ENCODE data around the gene DAO. TPM values are rescaled to one million over a fixed set of nuclear protein-coding genes. Genes with fewer than 3 reads are reported as not detected.

The DAO gene
- total RNA-seq, 1 experiment from 2014 or later = not detected

DNA sequence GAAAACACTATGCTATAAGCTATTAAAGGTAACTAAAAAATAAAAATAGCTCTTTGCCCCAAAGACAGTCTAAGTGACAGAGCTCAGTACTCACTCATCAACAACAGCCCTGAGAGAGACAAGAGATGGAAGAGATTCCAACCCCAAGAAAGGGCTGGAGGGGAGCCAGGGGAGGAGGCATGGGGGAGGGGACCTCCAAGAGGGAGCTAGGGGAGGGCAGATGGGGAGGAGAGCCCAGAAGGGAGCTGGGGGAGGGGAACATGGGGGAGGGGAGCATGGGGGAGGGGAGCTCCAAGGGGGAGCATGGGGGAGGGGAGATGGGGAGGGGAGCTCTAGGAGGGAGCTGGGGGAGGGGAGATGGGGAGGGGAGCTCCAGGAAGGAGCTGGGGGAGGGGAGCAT is 30.2 kb upstream of the DAO start:
- Histone ChIP-seq H3K4ac (ENCODE audit: low read depth, low read length) (no peak overlapping the region), H3K4me1 (ENCODE audit: insufficient read depth, low read length) (no peaks in the 10 kb centered on the region), H3K23me2 (ENCODE audit: insufficient read length, low read depth, low read length, poor library complexity, severe bottlenecking) (no peaks in the 10 kb centered on the region), H2BK15ac (ENCODE audit: low read depth, low read length) (no peak overlapping the region), H4K20me1 (ENCODE audit: control insufficient read depth, insufficient read depth, insufficient read length) (no peaks in the 10 kb centered on the region), H2BK120ac (ENCODE audit: low read depth, low read length, poor library complexity, severe bottlenecking) (no peak overlapping the region), H3K56ac (ENCODE audit: insufficient read length, low read depth, low read length) (no peak overlapping the region), H4K91ac (ENCODE audit: insufficient read length, low read depth, low read length) (no peak overlapping the region), H2AK5ac (ENCODE audit: insufficient read length, low read length) (no peak overlapping the region), H2BK12ac (ENCODE audit: insufficient read length, low read depth, low read length) (no peak overlapping the region), H4K5ac (ENCODE audit: insufficient read length, low read depth, low read length) (no peak overlapping the region), H3K9me3 (ENCODE audit: control insufficient read depth, low read depth, low read length) (no peaks in the 10 kb centered on the region), H3K79me2 (ENCODE audit: insufficient read depth, low read length) (no peaks in the 10 kb centered on the region; the same call in none of the 2 replicates), H2BK5ac (ENCODE audit: insufficient read length, low read length) (no peak overlapping the region), H3K23ac (ENCODE audit: insufficient read length, low read depth, low read length) (no peak overlapping the region), H2AFZ (ENCODE audit: low read length) (no peak overlapping the region), H4K8ac (replicated peaks; ENCODE audit: insufficient read length, low read depth, low read length) (no peak overlapping the region), H3K9ac (ENCODE audit: extremely low read depth, insufficient read length, low read length) (no peak overlapping the region), H3K14ac (ENCODE audit: insufficient read depth, low read length) (no peak overlapping the region), H3K79me1 (ENCODE audit: insufficient read depth, low read depth, low read length, poor library complexity, severe bottlenecking) (no peaks in the 10 kb centered on the region), H3K4me2 (ENCODE audit: insufficient read depth, insufficient read length, low read length) (no peak overlapping the region), H3K18ac (ENCODE audit: insufficient read length, low read depth, low read length) (no peak overlapping the region), H2BK20ac (ENCODE audit: low read depth, low read length, poor library complexity, severe bottlenecking) (no peak overlapping the region), H3T11ph (ENCODE audit: low read length) (no peak overlapping the region), H3K27ac (ENCODE audit: insufficient read length, low read depth, low read length) (no peak overlapping the region), H3K27me3 (ENCODE audit: insufficient read depth, low read length) (no peaks in the 10 kb centered on the region)
- H3K4me1 Mint-ChIP-seq = peaks cover 6 to 8% of the 10 kb centered on the region in 2 experiments
- no peak overlapping the region for H3K4me3 Mint-ChIP-seq
- TF ChIP-seq, protein P1, sequence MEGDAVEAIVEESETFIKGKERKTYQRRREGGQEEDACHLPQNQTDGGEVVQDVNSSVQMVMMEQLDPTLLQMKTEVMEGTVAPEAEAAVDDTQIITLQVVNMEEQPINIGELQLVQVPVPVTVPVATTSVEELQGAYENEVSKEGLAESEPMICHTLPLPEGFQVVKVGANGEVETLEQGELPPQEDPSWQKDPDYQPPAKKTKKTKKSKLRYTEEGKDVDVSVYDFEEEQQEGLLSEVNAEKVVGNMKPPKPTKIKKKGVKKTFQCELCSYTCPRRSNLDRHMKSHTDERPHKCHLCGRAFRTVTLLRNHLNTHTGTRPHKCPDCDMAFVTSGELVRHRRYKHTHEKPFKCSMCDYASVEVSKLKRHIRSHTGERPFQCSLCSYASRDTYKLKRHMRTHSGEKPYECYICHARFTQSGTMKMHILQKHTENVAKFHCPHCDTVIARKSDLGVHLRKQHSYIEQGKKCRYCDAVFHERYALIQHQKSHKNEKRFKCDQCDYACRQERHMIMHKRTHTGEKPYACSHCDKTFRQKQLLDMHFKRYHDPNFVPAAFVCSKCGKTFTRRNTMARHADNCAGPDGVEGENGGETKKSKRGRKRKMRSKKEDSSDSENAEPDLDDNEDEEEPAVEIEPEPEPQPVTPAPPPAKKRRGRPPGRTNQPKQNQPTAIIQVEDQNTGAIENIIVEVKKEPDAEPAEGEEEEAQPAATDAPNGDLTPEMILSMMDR (conservative IDR thresholded peaks at IDR 0.05) = no peak
- no peak for DNase-seq
- H3K36me3 Mint-ChIP-seq (ENCODE audit: insufficient read depth in 1 of 3, low read depth in 3 of 3) = peaks cover 43 to 72% (median 52%) of the 10 kb centered on the region in 3 experiments; a peak in 6 of 7 replicates
- H3K27me3 Mint-ChIP-seq (ENCODE audit: low read depth) = no peaks in the 10 kb centered on the region
- H3K27ac Mint-ChIP-seq = no peak overlapping the region; a peak in 1 of 7 replicates
- peaks cover 6 to 10% of the 10 kb centered on the region in 2 experiments; a peak in 3 of 5 replicates for H3K9me3 Mint-ChIP-seq

Data from H9 (cell line).